HTERT RPE-1 (cell line): ENCODE data around the gene CCDC86.

Experiments used
- in situ Hi-C: fragments of 300-500 bp; cut with MboI; formaldehyde crosslinking; loops from 4 replicates; pipeline ENCODE4 v1.14.3; 2020; ENCODE audit warnings: low sequenced_read_pairs

The CCDC86 gene

DNA sequence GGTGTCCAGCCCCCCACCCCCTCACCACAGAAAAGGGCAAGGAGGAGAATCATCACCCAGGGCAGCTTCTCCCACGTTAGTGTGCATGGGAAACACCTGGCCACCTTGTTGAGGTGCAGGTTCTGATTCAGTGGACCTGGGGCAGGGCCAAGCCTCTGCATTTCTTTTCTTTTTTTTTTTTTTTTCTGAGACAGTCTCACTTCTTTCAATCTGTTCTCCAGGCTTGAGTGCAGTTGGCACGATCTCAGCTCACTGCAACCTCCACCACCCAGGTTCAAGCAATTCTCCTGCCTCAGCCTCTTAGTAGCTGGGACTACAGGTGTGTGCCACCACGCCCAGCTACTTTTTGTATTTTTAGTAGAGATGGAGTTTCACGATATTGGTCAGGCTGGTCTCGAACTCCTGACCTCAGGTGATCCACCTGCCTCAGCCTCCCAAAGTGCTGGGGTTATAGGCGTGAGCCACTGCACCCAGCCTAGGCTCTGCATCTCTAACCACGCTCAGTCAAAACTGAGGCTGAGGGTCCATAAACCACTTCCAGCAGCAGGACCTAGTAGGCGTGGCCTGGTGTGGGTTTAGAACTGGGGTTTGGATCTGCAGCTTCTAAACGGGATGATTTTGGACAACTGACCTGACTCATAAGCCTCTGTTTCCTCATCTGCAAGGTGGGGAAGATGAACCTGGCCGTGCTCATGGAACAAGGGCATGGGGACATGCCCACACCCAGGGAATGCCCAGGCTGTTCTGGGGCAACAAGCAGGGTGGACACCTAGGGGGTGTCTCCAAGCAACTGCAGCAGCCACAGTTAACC is 26.2 kb downstream of the CCDC86 start:
- in situ Hi-C loops = no loop called here

DNA sequence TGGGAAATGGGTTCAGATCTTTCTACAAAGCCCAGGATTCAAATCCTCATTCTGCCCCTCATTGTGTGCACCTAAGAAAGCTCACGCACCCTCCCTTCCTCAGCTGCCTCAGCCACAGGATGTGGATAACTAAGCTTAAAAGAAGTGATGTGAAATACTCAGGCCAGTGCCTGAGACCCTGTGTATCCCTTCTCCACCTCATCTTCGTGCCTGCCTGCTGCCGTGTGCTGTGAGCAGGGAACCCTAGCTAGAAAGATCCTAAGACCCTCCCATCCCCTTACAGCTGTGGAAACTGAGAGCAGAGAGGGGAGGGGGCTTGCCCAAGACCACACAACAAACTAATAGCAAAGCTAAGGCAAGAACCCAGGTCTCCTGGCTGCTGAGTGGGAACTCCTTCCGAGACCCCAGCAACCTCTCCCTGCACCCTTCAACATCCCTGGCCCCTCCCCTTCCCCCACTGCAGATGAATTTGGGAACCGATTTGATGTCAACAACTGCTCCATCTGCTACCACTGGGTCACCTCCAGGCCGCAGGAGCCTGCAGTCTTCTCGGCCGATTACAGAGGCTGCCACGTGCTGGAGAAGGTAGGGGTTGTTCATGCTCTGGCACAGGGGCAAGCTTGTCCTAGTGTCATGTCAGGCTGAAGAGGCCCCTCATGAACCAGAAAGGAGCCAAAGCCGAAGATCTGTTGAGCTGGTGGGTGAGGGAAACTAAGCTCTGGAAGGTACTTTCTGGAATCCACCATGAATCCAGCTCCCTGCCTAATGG is 27.0 kb downstream of the CCDC86 start:
- in situ Hi-C loops = no loop called here

DNA sequence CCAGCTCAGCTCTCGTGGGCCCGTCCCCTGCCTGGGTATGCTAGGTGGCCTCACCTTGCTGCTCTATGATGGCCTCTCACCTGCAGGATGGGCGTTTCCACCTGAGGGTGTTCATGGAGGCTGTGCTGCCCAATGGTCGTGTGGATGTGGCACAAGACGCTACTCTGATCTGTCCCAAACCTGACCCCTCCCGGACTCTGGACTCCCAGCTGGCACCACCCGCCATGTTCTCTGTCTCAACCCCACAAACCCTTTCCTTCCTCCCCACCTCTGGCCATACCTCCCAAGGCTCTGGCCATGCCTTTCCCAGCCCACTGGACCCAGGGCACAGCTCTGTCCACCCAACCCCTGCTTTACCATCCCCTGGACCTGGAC is 27.5 kb downstream of the CCDC86 start:
- in situ Hi-C loops = no loop called here

DNA sequence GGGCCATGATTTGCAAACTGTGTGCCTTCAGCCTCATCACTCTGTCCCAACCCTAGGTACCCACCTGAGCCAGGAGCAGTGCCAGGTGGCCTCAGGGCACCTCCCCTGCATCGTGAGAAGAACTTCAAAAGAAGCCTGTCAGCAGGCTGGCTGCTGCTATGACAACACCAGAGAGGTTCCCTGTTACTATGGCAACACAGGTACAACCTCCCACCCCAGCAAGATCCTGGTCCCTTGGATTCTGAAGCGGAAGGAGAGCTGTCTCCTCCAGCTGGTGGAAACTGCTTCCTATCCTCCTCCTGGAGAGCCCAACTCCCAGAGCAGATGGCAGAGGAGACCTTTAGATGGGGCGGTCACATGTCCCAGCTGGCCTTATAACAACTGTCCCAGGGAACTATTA is 28.4 kb downstream of the CCDC86 start:
- in situ Hi-C loops = no loop called here

DNA sequence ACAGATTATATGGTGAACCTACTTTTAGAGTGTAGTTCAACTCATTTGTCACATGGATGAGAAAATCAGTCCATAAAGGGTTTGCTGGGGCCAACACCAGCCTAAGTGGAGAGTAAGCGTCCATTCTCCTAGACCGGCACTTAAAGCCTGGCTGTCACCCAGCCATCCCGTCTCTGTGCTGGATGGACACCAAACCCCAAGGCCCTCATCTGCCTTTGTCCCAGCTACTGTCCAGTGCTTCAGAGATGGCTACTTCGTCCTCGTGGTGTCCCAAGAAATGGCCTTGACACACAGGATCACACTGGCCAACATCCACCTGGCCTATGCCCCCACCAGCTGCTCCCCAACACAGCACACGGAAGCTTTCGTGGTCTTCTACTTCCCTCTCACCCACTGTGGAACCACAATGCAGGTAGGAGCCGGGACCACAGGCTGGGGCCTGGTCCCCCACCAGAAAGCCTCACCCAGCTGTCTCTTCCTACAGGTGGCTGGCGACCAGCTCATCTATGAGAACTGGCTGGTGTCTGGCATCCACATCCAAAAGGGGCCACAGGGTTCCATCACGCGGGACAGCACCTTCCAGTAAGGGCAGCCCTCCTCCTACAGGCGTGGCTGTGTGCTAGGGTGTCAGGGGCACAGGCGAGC is 28.9 kb downstream of the CCDC86 start:
- in situ Hi-C loops = no loop called here

DNA sequence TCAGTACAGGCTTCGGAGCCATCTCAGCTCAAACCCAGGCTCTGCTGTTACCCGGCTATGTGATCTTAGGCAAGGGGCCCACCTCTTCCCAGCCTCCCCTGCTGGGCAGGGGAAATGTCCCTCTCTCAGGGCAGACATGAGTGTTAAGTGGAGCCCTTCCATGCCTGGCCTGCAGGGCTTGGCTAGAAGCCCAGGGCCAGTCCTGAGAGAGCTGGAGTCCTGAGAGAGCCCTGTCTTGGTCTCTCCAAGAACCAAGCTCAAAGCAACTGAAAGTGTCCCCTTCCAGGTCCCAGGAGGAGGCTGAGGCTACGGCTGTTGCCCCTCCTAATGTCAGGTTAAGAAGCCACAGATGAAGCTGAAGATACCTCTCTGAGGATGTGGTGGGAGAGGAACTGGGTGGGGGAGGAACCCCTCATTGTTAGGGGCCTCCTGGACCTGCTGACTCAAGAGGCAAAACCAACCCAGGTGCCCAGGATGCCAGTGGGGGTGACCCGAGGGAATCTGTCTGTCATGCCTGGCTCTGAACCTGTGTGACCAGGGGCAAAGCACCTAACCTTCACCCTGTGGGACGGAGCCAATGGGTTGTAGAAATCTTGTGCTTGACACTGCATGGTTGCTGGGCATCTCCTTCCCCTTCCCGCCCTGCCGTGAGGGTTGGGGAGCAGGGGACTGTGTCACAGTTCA is 29.6 kb downstream of the CCDC86 start:
- in situ Hi-C loops = no loop called here

DNA sequence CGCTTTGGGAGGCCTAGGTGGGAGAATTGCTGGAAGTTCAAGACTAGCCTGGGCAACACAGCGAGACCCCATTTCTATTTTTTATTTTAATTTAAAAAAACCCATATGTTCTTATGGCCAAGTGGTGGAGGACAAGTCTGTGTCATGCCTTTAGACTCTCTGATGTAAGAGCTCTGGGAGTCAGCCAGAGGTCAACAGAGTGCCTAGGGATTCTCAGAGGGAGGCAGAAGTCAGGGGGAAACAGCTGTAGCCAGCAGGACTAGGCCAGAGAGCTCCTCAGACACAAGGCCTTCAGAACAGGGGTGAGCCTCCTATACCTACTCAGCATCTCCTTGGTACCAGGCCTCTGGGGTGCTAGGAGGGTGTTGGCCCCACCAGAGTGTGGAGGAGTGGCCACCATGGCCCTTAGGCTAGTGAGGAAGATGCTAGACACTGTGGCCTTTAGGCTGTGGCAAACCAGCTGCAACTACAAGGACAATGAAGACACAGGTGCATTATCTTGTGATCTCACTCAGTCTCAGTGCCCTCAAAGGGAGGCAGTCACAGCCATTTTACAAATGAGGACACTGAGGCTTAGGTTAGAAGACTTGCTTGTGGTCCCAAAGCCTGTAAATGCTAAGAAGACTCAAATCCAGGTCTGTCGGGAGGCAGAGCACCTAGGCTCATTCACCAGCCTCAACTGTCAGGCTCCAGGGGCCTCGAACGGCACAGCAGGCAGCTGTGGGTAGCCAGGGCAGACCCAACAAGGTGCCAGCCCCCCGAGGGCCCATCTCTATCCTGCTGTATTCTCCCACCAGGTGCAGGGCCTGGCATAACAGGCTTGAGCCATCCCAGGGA is 30.4 kb downstream of the CCDC86 start:
- in situ Hi-C loops = no loop called here

DNA sequence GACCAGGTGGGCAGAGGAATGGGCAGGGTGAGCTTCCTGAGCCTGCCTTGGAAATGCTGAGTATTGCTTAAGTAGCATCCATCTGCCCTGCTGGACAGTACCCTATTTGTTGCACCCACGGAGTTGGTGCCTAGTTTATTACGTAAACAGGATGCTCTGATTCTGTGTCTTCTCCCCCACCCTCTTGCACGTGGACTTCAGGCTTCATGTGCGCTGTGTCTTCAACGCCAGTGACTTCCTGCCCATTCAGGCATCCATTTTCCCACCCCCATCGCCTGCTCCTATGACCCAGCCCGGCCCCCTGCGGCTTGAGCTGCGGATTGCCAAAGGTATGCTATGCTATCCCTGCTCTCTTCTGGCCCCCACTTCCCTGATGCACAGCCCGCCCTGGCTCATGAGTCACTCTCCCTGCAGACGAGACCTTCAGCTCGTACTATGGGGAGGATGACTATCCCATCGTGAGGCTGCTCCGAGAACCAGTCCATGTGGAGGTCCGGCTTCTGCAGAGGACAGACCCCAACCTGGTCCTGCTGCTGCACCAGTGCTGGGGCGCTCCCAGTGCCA is 31.1 kb downstream of the CCDC86 start:
- in situ Hi-C loops = no loop called here

DNA sequence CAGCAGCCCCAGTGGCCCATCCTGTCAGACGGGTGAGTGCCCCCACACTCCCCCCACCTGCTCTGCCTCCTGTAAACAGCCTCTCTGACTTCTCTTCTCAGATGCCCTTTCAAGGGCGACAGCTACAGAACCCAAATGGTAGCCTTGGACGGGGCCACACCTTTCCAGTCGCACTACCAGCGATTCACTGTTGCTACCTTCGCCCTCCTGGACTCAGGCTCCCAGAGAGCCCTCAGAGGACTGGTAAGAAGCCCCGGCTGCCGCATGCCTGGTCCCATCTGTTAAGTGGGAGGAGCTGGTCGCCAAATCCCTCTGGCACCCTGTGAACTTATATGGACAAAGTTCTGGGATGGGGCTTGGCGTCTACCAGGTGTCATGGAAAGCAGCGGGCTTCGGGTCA is 31.6 kb downstream of the CCDC86 start:
- in situ Hi-C loops = no loop called here

DNA sequence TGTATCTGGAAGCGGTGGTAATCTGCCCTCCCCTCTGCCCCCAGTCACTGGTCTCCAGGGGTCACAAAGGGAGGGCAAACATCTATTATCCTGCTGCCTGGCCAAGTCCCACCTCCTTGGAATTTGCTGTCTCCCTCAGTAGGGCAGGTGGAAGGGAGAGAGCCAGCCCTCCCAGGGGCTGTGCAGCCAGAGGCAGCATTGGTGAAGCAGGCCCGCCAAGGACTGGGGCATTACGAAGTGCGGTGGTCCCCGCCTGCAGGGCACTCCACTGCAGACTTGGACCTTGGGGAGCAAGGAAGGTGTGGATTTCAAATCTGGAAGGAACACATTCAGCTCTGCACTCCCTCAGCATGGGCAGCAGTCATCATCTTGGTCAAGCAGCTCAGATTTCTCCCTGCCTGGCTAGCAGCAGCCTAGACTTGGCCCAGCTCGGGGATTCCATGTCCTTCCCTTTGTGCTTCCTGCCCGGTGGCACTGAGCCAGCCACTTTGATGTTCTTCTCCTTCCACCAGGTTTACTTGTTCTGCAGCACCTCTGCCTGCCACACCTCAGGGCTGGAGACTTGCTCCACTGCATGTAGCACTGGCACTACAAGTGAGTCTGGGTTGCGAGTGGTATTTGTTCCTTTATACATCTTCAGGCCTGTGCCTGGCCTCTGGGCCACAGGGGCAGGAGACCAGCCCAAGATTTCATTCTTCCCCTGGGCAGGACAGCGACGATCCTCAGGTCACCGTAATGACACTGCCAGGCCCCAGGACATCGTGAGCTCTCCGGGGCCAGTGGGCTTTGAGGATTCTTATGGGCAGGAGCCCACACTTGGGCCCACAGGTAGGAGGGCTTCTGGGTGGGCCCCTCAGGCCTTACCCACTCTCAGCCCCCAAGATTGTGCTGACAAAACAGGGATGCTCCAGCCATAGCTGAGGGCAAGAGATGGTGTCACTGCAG is 32.8 kb downstream of the CCDC86 start:
- in situ Hi-C loops = no loop called here

DNA sequence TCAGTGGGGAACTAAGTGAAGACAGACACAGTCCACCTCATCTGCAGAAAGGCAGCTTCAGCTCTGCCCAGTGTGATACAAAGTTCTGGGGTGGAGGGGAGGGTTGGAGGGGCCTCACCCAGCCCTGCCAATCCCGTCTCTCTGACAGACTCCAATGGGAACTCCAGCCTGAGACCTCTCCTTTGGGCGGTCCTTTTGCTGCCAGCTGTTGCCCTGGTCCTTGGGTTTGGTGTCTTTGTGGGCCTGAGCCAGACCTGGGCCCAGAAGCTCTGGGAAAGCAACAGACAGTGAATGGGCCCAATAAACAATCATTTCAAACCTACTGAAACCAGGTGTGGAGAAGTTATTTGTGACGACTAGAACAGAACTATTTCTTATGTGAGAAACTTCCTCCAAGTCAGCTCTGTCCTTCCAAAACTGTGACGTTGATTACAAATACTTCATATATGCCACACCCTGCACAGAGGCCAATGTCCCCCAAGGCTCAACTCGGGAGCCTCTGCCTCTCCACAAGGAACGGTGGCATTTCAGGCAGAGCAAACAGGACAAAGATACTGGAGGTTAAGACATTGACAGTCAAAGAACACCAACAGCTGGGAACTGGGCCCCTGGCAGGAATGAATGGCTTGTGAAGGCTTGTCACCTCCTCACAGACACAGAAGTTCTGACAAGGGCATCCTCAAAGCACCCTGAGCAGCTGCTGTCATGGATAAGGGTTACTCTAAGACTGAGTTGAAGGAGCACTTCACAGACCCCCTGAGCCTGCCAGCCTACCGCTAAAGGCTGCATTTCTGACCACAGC is 33.7 kb downstream of the CCDC86 start:
- in situ Hi-C loops = no loop called here

DNA sequence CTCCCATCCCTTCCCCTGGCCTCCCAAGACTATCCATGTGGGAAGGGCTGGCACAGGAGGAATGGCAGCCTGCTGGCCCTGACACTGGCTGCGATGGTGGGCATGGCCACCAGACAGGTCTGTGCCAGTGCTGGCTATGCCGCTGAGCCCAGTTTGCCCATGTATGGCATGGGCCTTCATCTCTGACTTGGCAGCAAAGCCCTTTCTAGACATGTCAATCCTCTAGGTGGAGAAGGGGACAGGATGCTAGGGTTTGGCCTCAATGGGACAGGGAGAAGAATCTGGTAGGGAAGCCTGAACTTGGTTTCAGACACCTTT is 34.2 kb downstream of the CCDC86 start:
- in situ Hi-C loops = no loop called here

DNA sequence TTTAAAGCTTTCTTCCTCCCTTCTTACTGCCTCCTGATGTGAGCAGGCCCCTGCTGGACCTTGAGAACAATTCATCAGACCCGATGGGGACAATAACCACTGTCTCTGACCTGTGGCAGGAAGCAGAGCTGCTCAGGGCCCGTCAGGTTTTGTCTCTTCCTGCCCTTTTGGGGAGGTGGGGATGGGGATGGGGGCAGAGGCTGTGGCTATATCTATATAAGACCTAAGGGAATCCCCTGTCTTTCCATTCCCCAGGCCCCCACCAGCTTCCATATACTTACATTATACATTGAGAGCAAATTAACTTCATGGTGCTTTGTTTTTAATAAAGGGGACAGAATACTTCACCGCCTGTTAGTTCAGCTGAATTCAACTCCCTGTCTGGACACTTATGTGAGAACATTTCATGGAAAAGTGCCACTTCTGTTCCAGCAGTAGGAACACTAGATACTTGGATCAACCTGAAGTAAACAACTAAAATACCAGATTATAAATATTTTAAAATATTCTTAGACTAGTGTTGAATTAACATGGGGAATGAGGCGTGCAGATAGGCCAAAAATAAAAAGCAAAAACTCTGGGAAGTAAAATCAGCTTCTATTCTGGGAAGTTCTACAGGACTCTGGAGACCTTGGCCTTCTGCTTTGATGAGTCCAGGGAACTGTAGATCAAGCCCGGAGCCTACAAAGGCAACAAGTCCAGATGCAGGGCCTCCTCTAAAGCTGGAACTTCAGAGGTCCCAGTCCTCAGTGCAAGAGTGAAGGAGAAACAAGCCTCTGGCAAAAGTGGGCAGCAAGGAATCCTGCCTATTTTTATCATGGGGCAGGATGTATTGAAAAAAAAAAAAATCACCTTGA is 36.6 kb downstream of the CCDC86 start:
- in situ Hi-C loops = no loop called here

DNA sequence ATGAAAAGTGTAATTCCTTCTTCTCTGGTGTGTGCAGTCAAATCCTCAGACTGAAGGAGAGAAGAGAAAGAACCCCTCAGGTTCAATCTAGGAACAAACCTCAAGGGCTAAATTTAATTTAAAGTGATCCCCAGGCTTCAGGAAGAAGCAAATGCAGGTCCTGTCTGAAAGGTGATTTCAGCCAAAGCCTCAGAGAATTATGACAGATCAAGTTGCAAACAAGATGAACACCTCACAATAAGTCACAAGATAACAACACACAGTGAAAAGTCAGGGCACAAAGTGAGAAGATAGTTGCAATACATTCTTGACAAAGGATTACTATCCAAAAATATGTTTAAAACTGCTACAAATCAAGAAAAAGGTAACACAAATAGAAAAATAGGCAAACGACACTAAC is 37.2 kb downstream of the CCDC86 start:
- in situ Hi-C loops = no loop called here

DNA sequence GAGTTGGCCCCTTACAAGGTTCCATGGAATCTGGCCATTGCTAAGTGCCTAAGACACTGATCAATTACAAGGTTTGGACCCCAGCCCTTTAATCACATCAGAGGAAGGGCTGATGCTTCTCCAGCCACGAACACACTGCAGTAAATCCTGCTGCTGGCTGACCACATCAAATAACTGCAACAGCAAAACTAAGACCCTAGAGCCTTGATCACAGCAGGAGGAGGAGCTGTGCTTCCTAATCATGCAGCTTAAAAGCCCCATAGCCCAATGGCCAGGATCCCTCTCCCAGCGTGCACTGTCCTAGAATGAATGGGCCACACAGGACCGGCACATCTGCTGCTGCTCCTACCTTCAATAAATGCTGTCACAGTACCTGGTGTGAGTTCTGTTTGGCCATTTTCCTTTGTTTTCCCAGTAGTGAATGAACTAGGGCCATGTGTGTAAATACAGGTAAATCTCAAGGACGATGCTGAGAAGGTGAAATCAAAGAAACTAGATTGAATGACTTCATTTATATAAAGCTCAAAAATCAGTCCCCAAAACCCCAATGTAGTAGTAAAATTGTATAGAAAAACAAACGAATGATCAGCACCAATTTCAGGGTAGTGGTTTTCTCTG is 38.2 kb downstream of the CCDC86 start:
- in situ Hi-C loops = no loop called here

DNA sequence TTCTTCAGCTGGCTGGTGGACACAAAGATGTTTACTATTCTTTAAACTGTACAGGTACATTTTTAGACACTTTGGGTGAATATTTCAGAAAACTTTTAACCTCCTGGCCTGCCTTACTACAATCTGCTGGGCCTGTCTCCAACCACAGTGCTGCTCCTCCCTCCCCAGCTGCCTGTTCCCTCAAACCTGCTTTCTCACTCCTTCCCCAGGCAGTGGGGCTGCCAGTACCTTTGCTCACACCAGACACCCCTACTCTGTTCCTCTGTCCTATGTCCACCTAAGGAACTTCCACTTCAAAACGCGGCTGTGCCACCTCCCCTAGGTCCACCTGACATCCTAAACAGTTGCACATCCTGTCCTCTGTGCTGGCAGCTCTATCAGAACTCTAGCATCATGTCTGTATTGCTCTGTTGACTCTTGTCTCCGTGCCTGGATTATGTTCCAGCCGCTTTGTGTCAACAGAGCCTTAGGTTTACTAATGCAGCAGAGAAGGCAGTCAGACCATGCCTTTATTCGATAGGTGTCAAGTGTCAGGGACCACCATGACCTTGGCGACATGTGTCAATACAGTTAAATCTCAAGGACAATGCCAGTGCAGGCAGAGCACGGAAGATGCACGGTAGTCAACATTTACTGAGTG is 38.9 kb downstream of the CCDC86 start:
- in situ Hi-C loops = no loop called here

DNA sequence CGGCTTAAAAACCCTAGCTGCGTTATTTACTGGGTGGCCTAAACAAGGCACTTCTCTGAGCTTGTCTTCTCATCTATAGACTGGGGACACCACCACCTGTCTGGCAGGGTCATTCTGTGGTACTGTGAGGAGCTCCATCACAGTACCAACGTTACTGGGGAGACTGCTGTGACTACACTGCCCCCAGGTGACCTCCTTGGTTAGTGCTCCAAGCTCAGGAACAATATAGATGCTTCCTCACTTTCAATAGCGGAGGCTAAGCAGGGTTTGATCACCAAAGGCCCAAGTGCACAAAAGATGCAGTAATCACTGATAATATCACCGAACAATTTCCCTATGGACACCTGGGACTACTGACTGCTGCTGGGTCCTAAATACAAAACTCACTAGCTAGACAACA is 45.6 kb downstream of the CCDC86 start:
- in situ Hi-C loops = no loop called here
